AG09319 (cell line): ENCODE results near the gene NACC1.
A peak's percentile ranks its signal among the peaks of the same experiment; 100 is the strongest.
"Not testable (repeated sequence)": the region's sequence is repeated elsewhere in the genome, so short reads cannot be mapped to it uniquely, and the experiment has no call there.

Experiments used
- DNase-seq: peaks from one replicate; pipeline ENCODE4 v3.0.0-alpha.2; 2010; ENCODE audit warnings: low read depth; ENCODE audit errors: extremely low read depth
- CTCF ChIP-seq: IDR thresholded peaks from 2 replicates; pipeline ENCODE4 v1.5.1; 2011; ENCODE audit warnings: low read depth, mild to moderate bottlenecking, inconsistent platforms, low read length, moderate library complexity

The NACC1 gene

DNA sequence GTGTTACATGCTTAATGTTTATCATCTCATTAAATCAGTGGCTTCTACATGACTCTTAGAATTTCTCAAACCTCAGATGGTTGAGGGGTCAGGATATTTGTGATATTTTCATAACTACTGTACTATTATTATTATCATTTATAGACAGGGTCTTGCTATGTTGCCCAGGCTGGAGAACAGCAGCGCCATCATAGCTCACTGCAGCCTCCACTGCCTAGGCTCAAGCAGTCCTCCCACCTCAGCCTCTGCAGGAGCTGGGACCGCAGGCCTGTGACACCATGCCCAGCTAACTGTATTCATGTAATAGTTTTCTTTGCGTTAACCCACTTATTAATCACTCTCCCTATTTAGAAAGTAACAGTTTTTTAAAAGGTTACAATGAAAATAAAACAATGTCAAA is 41.6 kb downstream of the NACC1 start:
- no peak for DNase-seq
- no peak for TF ChIP-seq CTCF

- no peak for TF ChIP-seq CTCF
- DNase-seq, result no peak
Measured at GRCh38 chr19:13160557-13160956, 42.5 kb downstream of the NACC1 start.

GRCh38 chr19:13162724-13163608 is 44.9 kb downstream of the NACC1 start:
- TF ChIP-seq CTCF, result no peak
- DNase-seq, result peak; percentile 98

GRCh38 chr19:13163609-13164342 is 45.7 kb downstream of the NACC1 start:
- peak; percentile 76 for DNase-seq
- no peak for TF ChIP-seq CTCF

DNA sequence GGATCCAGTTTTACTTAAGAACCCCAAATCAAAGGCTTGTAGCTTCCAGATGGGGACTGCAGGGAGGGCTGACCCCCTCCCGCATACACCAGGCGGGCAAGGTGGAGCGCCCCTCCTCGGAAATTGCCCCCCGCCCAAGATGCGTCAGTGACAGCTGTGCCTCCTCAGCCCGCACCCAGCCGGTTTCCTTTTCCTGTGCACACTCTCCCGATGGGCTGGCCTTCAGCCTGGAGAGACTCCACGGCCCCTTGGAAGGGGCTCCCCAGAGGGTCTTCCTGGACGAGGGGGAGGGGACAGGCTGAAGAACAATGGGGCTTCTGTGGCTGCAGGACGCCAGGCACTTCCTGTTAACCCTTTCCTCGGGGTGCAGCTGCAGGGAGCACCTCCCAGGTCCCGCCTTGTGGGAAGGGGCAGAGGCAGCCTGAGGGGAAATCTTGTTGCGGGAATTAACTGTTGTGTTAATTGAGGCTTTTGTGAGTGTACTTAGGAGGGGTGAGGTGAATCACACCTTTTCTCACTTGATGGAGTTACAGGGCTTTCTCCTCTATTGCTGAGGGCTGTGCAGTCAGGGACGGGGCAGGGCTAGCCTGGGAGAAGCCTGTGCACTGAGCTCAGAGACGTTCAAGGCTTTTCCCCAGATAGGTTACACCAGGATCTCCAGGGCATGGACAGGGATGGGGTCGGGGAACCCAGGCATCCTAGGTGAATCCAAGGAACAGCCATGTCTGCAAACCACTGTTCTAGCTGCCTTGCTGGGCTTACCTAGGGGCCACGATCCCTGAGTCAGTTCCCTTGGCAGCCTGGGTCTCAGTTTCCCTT is 46.5 kb downstream of the NACC1 start:
- no peak for DNase-seq
- TF ChIP-seq CTCF, result no peak

DNA sequence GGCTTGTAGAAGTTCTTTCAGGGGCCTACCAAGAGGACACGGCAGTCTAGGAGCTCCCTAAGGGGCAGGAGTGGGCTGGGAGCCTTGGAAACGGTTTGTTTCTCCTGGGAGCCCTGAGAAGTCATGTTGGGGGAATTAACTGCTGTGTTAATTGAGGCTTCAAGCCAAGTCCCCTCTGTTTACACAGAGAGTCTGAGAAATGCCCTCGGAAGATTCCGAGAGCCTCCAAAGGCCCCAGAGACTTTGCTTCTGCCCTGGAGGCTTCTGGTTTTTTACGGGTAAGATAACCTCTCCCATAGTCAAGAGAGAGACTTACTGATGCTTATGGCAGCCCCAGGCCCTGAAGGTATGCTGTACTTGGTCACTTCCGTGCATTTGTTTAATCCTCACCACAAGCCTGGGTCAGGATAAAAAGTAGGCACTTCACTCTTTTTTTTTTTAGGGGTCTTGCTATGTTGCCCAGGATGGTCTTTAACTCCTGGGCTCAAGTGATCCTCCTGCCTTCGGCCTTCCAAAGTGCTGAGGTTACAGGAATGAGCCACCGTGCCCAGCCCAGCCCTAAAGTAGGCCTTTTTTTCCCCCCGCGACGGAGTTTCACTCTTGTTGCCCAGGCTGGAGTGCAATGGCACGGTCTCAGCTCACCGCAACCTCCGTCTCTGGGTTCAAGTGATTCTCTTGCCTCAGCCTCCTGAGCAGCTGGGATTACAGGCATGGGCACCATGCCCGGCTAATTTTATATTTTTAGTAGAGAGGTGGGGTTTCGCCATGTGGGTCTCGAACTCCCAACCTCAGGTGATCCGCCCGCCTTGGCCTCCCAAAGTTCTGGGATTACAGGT is 47.3 kb downstream of the NACC1 start:
- DNase-seq, result no peak
- TF ChIP-seq CTCF, result no peak

GRCh38 chr19:13166151-13166550 is 48.1 kb downstream of the NACC1 start:
- not testable (repeated sequence) for DNase-seq
